Measurements from ENCODE around the gene MED13L. TPM values are rescaled to one million over a fixed set of nuclear protein-coding genes. Genes with fewer than 3 reads are reported as not detected.

The MED13L gene
- total RNA-seq, result 39.8 and 41.6 TPM in 2 replicates

GRCh38 chr12:116277467-116278278, at the start of gene MED13L:
Gene MED13L, minus strand, starts transcription at chr12:116277693. Its CDS starts 562 bp downstream, at chr12:116277131.
- Histone ChIP-seq H3K36me3 (ENCODE audit: control insufficient read depth, insufficient read depth, low read length) (no peaks in the 10 kb centered on the region), H3K27me3 (ENCODE audit: control insufficient read depth, insufficient read depth, low read length) (no peaks in the 10 kb centered on the region), H3K4me3 (ENCODE audit: low read depth, low read length) (peak within 1 kb of the TSS; percentile 52)
- DNase-seq (ENCODE audit: low read depth), result no peak
- peak; percentile 4 for TF ChIP-seq CTCF (IDR thresholded peaks at IDR 0.05; ENCODE audit: insufficient read depth, low read length, severe bottlenecking)
- no peak for FAIRE-seq

GRCh38 chr12:116325336-116325664, 47.8 kb upstream of the MED13L start:
- no peak for TF ChIP-seq CTCF (IDR thresholded peaks at IDR 0.05; ENCODE audit: insufficient read depth, low read length, severe bottlenecking)
- H3K36me3 ChIP-seq (ENCODE audit: control insufficient read depth, insufficient read depth, low read length), result no peaks in the 10 kb centered on the region
- no peak overlapping the region for H3K4me3 ChIP-seq (ENCODE audit: low read depth, low read length)
- H3K27me3 ChIP-seq (ENCODE audit: control insufficient read depth, insufficient read depth, low read length), result no peaks in the 10 kb centered on the region
- no peak for FAIRE-seq
- no peak for DNase-seq (ENCODE audit: low read depth)

- no peak for FAIRE-seq
- no peak for DNase-seq (ENCODE audit: low read depth)
- H3K36me3 ChIP-seq (ENCODE audit: control insufficient read depth, insufficient read depth, low read length), result no peaks in the 10 kb centered on the region
- TF ChIP-seq CTCF (IDR thresholded peaks at IDR 0.05; ENCODE audit: insufficient read depth, low read length, severe bottlenecking), result no peak
- H3K27me3 ChIP-seq (ENCODE audit: control insufficient read depth, insufficient read depth, low read length), result no peaks in the 10 kb centered on the region
- H3K4me3 ChIP-seq (ENCODE audit: low read depth, low read length), result no peak overlapping the region
These were observed 47.3 kb upstream of the MED13L start for GRCh38 chr12:116324654-116325335.

- DNase-seq (ENCODE audit: low read depth) (no peak), FAIRE-seq (no peak)
- Histone ChIP-seq H3K36me3 (ENCODE audit: control insufficient read depth, insufficient read depth, low read length) (no peaks in the 10 kb centered on the region), H3K27me3 (ENCODE audit: control insufficient read depth, insufficient read depth, low read length) (no peaks in the 10 kb centered on the region), H3K4me3 (ENCODE audit: low read depth, low read length) (no peak overlapping the region)
- TF ChIP-seq CTCF (IDR thresholded peaks at IDR 0.05; ENCODE audit: insufficient read depth, low read length, severe bottlenecking), result no peak
These were observed 46.2 kb upstream of the MED13L start for GRCh38 chr12:116323406-116324386.

- FAIRE-seq, result no peak
- no peaks in the 10 kb centered on the region for H3K27me3 ChIP-seq (ENCODE audit: control insufficient read depth, insufficient read depth, low read length)
- H3K36me3 ChIP-seq (ENCODE audit: control insufficient read depth, insufficient read depth, low read length), result no peaks in the 10 kb centered on the region
- TF ChIP-seq CTCF (IDR thresholded peaks at IDR 0.05; ENCODE audit: insufficient read depth, low read length, severe bottlenecking), result no peak
- DNase-seq (ENCODE audit: low read depth), result no peak
- no peak overlapping the region for H3K4me3 ChIP-seq (ENCODE audit: low read depth, low read length)
These were observed 44.4 kb upstream of the MED13L start for GRCh38 chr12:116321913-116322312.

All from bronchial epithelial cell (primary cell).